Gastrocnemius medialis (tissue), 4 donors: ENCODE results near the gene SNORC. TPM values are rescaled to one million over a fixed set of nuclear protein-coding genes. Genes with fewer than 3 reads are reported as not detected.

ENCODE experiments used
- ATAC-seq, 2 donors: fragments of 150-250 bp; one replicate each; pipeline ENCODE4 v1.9.1; 2016
- DNase-seq, 2 donors: peaks; one replicate each; pipeline ENCODE4 v3.0.0-alpha.2; 2019
- H3K27ac ChIP-seq, 4 donors: fragments of 200-600 bp; sonication (generic); 1 replicate in 1 of 4; 2 replicates in 3 of 4; pipeline ENCODE4 v1.5.1; 2016 to 2018; ENCODE audit warnings: mild to moderate bottlenecking in 2 of 4, moderate library complexity in 1 of 4
- H3K27me3 ChIP-seq, 3 donors: fragments of 200-600 bp; sonication (generic) in 2 of 3; 1 replicate in 1 of 3; 2 replicates in 2 of 3; pipeline versions ENCODE4 v1.5.1 to v1.6.0; 2016 to 2019; ENCODE audit warnings: mild to moderate bottlenecking in 1 of 3, moderate library complexity in 1 of 3
- H3K36me3 ChIP-seq, 2 donors: fragments of 200-600 bp; sonication (generic) in 1 of 2; one replicate each; pipeline ENCODE4 v1.5.1; 2017 to 2018
- H3K4me1 ChIP-seq, 2 donors: fragments of 200-600 bp; sonication (generic) in 1 of 2; one replicate each; pipeline ENCODE4 v1.5.1; 2016 to 2017; ENCODE audit warnings: mild to moderate bottlenecking in 2 of 2
- H3K4me3 ChIP-seq, 4 donors: fragments of 200-600 bp; sonication (generic) in 3 of 4; 1 replicate in 1 of 4; 2 replicates in 3 of 4; pipeline ENCODE4 v1.5.1; 2016 to 2019; ENCODE audit warnings: mild to moderate bottlenecking in 2 of 4
- H3K9me3 ChIP-seq, 3 donors: fragments of 200-600 bp; sonication (generic) in 2 of 3; 1 replicate in 1 of 3; 2 replicates in 2 of 3; pipeline ENCODE4 v1.5.1; 2016 to 2019
- CTCF ChIP-seq, 5 experiments: fragments of 450-650 bp in 3 of 5; fragments of 200-600 bp in 2 of 5; sonication (generic) in 2 of 5; IDR thresholded peaks in 4 of 5; conservative IDR thresholded peaks in 1 of 5; 1 replicate in 4 of 5; 2 replicates in 1 of 5; pipeline ENCODE4 v1.5.1; 2016 to 2019; ENCODE audit warnings: antibody characterized with exemption in 5 of 5, mild to moderate bottlenecking in 3 of 5, moderate library complexity in 3 of 5
- POLR2A ChIP-seq, 2 donors: fragments of 450-650 bp; IDR thresholded peaks; one replicate each; pipeline ENCODE4 v1.6.1; 2017; ENCODE audit warnings: antibody characterized with exemption in 2 of 2, mild to moderate bottlenecking in 2 of 2, moderate library complexity in 2 of 2
- in situ Hi-C, 4 donors: fragments of 200-750 bp; cut with MboI; loops; one replicate each; pipeline versions ENCODE4 v1.15.0 to v1.8.0; 2017; ENCODE audit warnings: low sequenced_read_pairs in 4 of 4
- intact Hi-C: fragments of 100-400 bp; cut with DNase I; formaldehyde crosslinking; loops from one replicate; pipeline ENCODE4 v1.15.1; 2023; ENCODE audit warnings: low total_unique reads
- total RNA-seq, 4 donors: library from RNA; depleted of rRNA; stranded (reverse); fragments of >200 nt; gene quantifications; one replicate each; pipeline versions ENCODE4 v1.1.0 to v1.2.3, GENCODE V29; 2016

The SNORC gene
- total RNA-seq, 4 donors from 2014 or later = 0.12 to 4.1 (median 1.1) TPM

- Histone ChIP-seq H3K9me3 (no peaks in the 10 kb centered on the region), H3K27ac (no peak overlapping the region), H3K27me3 (no peaks in the 10 kb centered on the region), H3K4me3 (no peak overlapping the region), H3K36me3 (no peaks in the 10 kb centered on the region), H3K4me1 (no peaks in the 10 kb centered on the region)
- TF ChIP-seq CTCF (IDR thresholded peaks at IDR 0.05 in 4 of 5, conservative IDR thresholded peaks at IDR 0.05 in 1 of 5) (no peak), POLR2A (IDR thresholded peaks at IDR 0.05) (no peak)
- in situ Hi-C loops (no loop called here), intact Hi-C loops (no loop called here)
- DNase-seq = no peak
- ATAC-seq = no peak
These were observed 13.9 kb downstream of the SNORC start for GRCh38 chr2:232884001-232884421.

- TF ChIP-seq CTCF (IDR thresholded peaks at IDR 0.05 in 4 of 5, conservative IDR thresholded peaks at IDR 0.05 in 1 of 5) (no peak), POLR2A (IDR thresholded peaks at IDR 0.05) (no peak)
- no peaks in the 10 kb centered on the region for H3K4me1 ChIP-seq
- no peaks in the 10 kb centered on the region for H3K9me3 ChIP-seq
- H3K27ac ChIP-seq = no peak overlapping the region
- no peak for ATAC-seq
- H3K36me3 ChIP-seq = no peaks in the 10 kb centered on the region
- H3K4me3 ChIP-seq = no peak overlapping the region
- no peak for DNase-seq
- in situ Hi-C loops (no loop called here), intact Hi-C loops (no loop called here)
- H3K27me3 ChIP-seq = no peaks in the 10 kb centered on the region
These were observed 14.6 kb downstream of the SNORC start for GRCh38 chr2:232884549-232885263.

GRCh38 chr2:232885264-232885961 is 15.3 kb downstream of the SNORC start:
- H3K9me3 ChIP-seq = no peaks in the 10 kb centered on the region
- H3K27ac ChIP-seq = no peak overlapping the region
- in situ Hi-C loops (no loop called here), intact Hi-C loops (no loop called here)
- no peak overlapping the region for H3K4me3 ChIP-seq
- no peaks in the 10 kb centered on the region for H3K36me3 ChIP-seq
- no peak for ATAC-seq
- no peak for DNase-seq
- H3K4me1 ChIP-seq = no peaks in the 10 kb centered on the region
- H3K27me3 ChIP-seq = no peaks in the 10 kb centered on the region
- no peak for TF ChIP-seq CTCF (IDR thresholded peaks at IDR 0.05 in 4 of 5, conservative IDR thresholded peaks at IDR 0.05 in 1 of 5)

- no peak for DNase-seq
- intact Hi-C loops (no loop called here), in situ Hi-C loops (no loop called here)
- Histone ChIP-seq H3K27me3 (no peaks in the 10 kb centered on the region), H3K27ac (no peak overlapping the region), H3K9me3 (no peaks in the 10 kb centered on the region), H3K36me3 (no peaks in the 10 kb centered on the region), H3K4me3 (no peak overlapping the region), H3K4me1 (peaks cover 0 to 7% of the 10 kb centered on the region in 2 donors)
- TF ChIP-seq CTCF (IDR thresholded peaks at IDR 0.05 in 4 of 5, conservative IDR thresholded peaks at IDR 0.05 in 1 of 5) = no peak
- no peak for TF ChIP-seq POLR2A (IDR thresholded peaks at IDR 0.05)
- ATAC-seq = no peak
These were observed 16.1 kb downstream of the SNORC start for GRCh38 chr2:232886176-232886575.
